ENCODE measurements around the gene OR6S1. TPM values are rescaled to one million over a fixed set of nuclear protein-coding genes. Genes with fewer than 3 reads are reported as not detected.
"Not testable (repeated sequence)": the region's sequence is repeated elsewhere in the genome, so short reads cannot be mapped to it uniquely, and the experiment has no call there.

OR6S1 gene
- total and polyA plus RNA-seq, 4 donors = not detected

DNA sequence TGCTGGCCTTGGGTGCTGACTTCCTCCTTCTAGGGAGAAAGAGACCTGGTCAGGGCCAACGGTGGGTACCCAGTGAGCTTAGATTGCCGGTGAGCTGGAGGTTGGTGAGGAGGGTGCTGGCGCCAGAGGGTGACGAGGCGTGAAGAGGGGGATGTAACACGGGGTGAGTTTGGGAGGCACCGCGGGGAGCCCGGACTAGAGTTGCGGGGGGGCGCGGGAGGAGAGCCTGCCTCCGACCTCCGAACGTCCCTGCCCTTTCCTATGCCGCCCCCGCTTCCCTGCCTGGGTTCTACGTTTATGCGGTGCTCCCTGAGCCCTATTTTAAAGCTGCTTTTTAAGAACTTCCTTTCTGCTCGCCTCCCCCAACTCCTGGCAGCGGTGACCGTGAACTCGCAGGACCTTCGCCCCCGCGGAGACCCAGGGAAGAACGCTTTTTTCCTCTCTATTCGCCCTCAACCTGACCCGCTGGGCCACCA, 18.6 kb downstream of the OR6S1 start (continued):
- TF ChIP-seq, protein P1, sequence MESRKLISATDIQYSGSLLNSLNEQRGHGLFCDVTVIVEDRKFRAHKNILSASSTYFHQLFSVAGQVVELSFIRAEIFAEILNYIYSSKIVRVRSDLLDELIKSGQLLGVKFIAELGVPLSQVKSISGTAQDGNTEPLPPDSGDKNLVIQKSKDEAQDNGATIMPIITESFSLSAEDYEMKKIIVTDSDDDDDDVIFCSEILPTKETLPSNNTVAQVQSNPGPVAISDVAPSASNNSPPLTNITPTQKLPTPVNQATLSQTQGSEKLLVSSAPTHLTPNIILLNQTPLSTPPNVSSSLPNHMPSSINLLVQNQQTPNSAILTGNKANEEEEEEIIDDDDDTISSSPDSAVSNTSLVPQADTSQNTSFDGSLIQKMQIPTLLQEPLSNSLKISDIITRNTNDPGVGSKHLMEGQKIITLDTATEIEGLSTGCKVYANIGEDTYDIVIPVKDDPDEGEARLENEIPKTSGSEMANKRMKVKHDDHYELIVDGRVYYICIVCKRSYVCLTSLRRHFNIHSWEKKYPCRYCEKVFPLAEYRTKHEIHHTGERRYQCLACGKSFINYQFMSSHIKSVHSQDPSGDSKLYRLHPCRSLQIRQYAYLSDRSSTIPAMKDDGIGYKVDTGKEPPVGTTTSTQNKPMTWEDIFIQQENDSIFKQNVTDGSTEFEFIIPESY (IDR thresholded peaks at IDR 0.05) = no peak
- TF ChIP-seq JUND (IDR thresholded peaks at IDR 0.05) = no peak
- TF ChIP-seq, protein P2, sequence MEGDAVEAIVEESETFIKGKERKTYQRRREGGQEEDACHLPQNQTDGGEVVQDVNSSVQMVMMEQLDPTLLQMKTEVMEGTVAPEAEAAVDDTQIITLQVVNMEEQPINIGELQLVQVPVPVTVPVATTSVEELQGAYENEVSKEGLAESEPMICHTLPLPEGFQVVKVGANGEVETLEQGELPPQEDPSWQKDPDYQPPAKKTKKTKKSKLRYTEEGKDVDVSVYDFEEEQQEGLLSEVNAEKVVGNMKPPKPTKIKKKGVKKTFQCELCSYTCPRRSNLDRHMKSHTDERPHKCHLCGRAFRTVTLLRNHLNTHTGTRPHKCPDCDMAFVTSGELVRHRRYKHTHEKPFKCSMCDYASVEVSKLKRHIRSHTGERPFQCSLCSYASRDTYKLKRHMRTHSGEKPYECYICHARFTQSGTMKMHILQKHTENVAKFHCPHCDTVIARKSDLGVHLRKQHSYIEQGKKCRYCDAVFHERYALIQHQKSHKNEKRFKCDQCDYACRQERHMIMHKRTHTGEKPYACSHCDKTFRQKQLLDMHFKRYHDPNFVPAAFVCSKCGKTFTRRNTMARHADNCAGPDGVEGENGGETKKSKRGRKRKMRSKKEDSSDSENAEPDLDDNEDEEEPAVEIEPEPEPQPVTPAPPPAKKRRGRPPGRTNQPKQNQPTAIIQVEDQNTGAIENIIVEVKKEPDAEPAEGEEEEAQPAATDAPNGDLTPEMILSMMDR (IDR thresholded peaks at IDR 0.05; ENCODE audit: low read depth, low read length, missing input control) = no peak
- TF ChIP-seq TAF1 (conservative IDR thresholded peaks at IDR 0.05) = no peak
- no peak for TF ChIP-seq SP1 (IDR thresholded peaks at IDR 0.05)

DNA sequence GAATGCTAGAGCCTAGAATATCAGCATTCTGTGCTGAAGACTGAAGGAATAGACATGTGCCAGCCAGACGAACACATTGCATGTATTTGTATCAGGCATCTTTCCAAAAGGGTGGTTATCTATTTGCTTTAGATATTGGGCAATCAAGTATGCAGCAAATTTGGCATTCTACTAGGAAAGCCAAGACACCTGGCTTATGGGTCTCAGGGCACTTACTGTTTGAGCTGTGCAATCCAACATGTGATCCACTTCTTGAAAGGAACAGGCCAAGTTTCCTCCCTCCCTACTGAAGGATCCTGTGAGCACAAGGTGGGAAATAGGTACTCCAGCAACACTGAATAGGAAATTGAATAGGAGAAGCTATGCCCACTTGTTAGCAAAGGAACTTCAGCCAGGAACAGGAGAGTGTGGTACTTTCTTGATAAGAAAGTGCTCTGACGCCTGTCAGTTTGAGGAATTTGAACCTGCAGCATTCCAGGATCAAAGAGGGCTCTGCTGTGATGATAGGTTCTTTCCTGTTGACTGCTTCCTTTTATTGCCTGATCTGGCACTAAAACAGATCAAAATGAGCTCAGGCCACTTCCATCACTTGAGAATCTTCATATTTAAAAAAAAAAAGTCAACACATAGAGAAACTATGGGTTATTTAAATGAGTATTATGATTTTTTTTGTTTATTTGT, 20.6 kb downstream of the OR6S1 start:
- no peak for DNase-seq (ENCODE audit: low spot score)
- H3K9ac ChIP-seq (ENCODE audit: low read depth in 1 of 2, low read length in 2 of 2) = no peak overlapping the region
- no peak overlapping the region for H3K27ac ChIP-seq (ENCODE audit: low read depth in 1 of 2, low read length in 2 of 2)
- TF ChIP-seq FOXA1 (IDR thresholded peaks at IDR 0.05) (no peak), GABPA (IDR thresholded peaks at IDR 0.05 in 1 of 2, conservative IDR thresholded peaks at IDR 0.05 in 1 of 2) (no peak), RAD21 (IDR thresholded peaks at IDR 0.05) (no peak), HNF4G (IDR thresholded peaks at IDR 0.05) (no peak), SP1 (IDR thresholded peaks at IDR 0.05) (no peak), JUND (IDR thresholded peaks at IDR 0.05) (no peak)
- TF ChIP-seq, protein P3, sequence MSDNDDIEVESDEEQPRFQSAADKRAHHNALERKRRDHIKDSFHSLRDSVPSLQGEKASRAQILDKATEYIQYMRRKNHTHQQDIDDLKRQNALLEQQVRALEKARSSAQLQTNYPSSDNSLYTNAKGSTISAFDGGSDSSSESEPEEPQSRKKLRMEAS (IDR thresholded peaks at IDR 0.05) = no peak
- TF ChIP-seq, protein P2 (IDR thresholded peaks at IDR 0.05; ENCODE audit: low read depth, low read length, missing input control) = no peak
- TF ChIP-seq, protein P4, sequence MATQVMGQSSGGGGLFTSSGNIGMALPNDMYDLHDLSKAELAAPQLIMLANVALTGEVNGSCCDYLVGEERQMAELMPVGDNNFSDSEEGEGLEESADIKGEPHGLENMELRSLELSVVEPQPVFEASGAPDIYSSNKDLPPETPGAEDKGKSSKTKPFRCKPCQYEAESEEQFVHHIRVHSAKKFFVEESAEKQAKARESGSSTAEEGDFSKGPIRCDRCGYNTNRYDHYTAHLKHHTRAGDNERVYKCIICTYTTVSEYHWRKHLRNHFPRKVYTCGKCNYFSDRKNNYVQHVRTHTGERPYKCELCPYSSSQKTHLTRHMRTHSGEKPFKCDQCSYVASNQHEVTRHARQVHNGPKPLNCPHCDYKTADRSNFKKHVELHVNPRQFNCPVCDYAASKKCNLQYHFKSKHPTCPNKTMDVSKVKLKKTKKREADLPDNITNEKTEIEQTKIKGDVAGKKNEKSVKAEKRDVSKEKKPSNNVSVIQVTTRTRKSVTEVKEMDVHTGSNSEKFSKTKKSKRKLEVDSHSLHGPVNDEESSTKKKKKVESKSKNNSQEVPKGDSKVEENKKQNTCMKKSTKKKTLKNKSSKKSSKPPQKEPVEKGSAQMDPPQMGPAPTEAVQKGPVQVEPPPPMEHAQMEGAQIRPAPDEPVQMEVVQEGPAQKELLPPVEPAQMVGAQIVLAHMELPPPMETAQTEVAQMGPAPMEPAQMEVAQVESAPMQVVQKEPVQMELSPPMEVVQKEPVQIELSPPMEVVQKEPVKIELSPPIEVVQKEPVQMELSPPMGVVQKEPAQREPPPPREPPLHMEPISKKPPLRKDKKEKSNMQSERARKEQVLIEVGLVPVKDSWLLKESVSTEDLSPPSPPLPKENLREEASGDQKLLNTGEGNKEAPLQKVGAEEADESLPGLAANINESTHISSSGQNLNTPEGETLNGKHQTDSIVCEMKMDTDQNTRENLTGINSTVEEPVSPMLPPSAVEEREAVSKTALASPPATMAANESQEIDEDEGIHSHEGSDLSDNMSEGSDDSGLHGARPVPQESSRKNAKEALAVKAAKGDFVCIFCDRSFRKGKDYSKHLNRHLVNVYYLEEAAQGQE (IDR thresholded peaks at IDR 0.05) = no peak
- TF ChIP-seq, protein P5, sequence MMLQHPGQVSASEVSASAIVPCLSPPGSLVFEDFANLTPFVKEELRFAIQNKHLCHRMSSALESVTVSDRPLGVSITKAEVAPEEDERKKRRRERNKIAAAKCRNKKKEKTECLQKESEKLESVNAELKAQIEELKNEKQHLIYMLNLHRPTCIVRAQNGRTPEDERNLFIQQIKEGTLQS (IDR thresholded peaks at IDR 0.05) = no peak
- TF ChIP-seq, protein P1 (IDR thresholded peaks at IDR 0.05) = no peak
- H3K4me3 ChIP-seq (ENCODE audit: low read depth in 1 of 3, low read length in 3 of 3) = no peak overlapping the region
- peaks cover 0 to 10% (median 5%) of the 10 kb centered on the region in 4 donors for H3K4me1 ChIP-seq (ENCODE audit: control insufficient read depth in 4 of 4, insufficient read depth in 4 of 4, low read length in 3 of 4)
- 45% methylated on average over 2 of the region's 2 CpGs for WGBS
- no peaks in the 10 kb centered on the region for H3K9me3 ChIP-seq (ENCODE audit: control insufficient read depth in 4 of 4, low read length in 3 of 4)
- H3K27me3 ChIP-seq (ENCODE audit: control insufficient read depth in 4 of 4, insufficient read depth in 4 of 4, low read length in 3 of 4) = peaks cover 0 to 7% (median 2%) of the 10 kb centered on the region in 4 donors
- H3K36me3 ChIP-seq (ENCODE audit: control insufficient read depth in 4 of 4, insufficient read depth in 3 of 4, low read depth in 1 of 4, low read length in 3 of 4) = no peaks in the 10 kb centered on the region

DNA sequence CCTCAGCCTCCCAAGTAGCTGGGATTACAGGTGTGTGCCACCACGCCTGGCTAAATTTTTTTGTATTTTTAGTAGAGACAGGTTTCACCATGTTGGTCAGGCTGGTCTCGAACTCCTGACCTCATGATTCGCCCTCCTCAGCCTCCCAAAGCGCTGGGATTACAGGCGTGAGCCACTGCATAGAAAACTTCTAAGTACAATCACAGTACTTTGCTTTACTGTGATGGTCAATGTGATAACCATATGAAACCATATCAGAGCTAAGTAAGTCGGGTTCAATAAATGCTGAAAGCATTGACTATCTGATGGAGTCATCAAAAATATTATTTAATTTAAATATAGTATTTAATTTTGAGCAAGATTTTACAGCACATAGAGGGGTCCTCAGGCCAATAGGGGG, 21.8 kb downstream of the OR6S1 start:
- H3K4me3 ChIP-seq (ENCODE audit: low read depth in 1 of 3, low read length in 3 of 3); H3K36me3 ChIP-seq (ENCODE audit: control insufficient read depth in 4 of 4, insufficient read depth in 3 of 4, low read depth in 1 of 4, low read length in 3 of 4); H3K4me1 ChIP-seq (ENCODE audit: control insufficient read depth in 4 of 4, insufficient read depth in 4 of 4, low read length in 3 of 4); H3K9me3 ChIP-seq (ENCODE audit: control insufficient read depth in 4 of 4, low read length in 3 of 4); DNase-seq (ENCODE audit: low spot score); H3K27ac ChIP-seq (ENCODE audit: low read depth in 1 of 2, low read length in 2 of 2); H3K27me3 ChIP-seq (ENCODE audit: control insufficient read depth in 4 of 4, insufficient read depth in 4 of 4, low read length in 3 of 4); H3K9ac ChIP-seq (ENCODE audit: low read depth in 1 of 2, low read length in 2 of 2): not testable (repeated sequence)
- whole genome bisulfite sequencing = 93% methylated on average over 6 of the region's 6 CpGs
